Endothelial cell of umbilical vein (primary cell): Measurements from ENCODE around the gene INSC. TPM values are rescaled to one million over a fixed set of nuclear protein-coding genes. Genes with fewer than 3 reads are reported as not detected.

Experiments used
- BruUV-seq: library from RNA; stranded (reverse); fragments of 400-500 nt; replicated peaks from 2 replicates; lab custom pipeline; 2021; lab: Mats Ljungman, UMichigan
- CTCF ChIA-PET: fragments of 300-600, 350-600 bp; sonication (Branson Sonifier 250); formaldehyde crosslinking; loops from one replicate; lab custom pipeline; 2021; ENCODE audit warnings: antibody characterized with exemption, inconsistent platforms; lab: Charles Lee
- POLR2A ChIA-PET: fragments of 300-600, 350-600 bp; sonication (Branson Sonifier 250); formaldehyde crosslinking; loops from one replicate; lab custom pipeline; 2021; ENCODE audit warnings: antibody characterized with exemption, inconsistent platforms; lab: Charles Lee
- DNase-seq: peaks from one replicate; pipeline ENCODE4 v3.0.0-alpha.2; 2011; ENCODE audit warnings: low read depth, low spot score
- FAIRE-seq: peaks from 2 replicates; lab custom pipeline; 2011; peaks lifted over from hg19 to GRCh38; lab: Jason Lieb, UNC
- H2AFZ ChIP-seq: 2 replicates; pipeline ENCODE4 v1.6.0; 2012; ENCODE audit warnings: low read depth, low read length, control low read depth, inconsistent platforms
- H3K27ac ChIP-seq: 2 replicates; pipeline ENCODE4 v1.5.1; 2011; ENCODE audit warnings: low read depth, mild to moderate bottlenecking, control low read depth, low read length, moderate library complexity; ENCODE audit not compliant: insufficient read depth
- H3K27me3 ChIP-seq, 2 experiments: 2 replicates each; pipeline versions ENCODE4 v1.6.0 to v1.6.1; 2011; ENCODE audit warnings: low read length in 2 of 2, mixed read lengths in 1 of 2; ENCODE audit not compliant: control insufficient read depth in 2 of 2, insufficient read depth in 2 of 2
- H3K36me3 ChIP-seq, 2 experiments: 2 replicates in 1 of 2; 3 replicates in 1 of 2; pipeline ENCODE4 v1.5.1; 2011; ENCODE audit warnings: low read length in 2 of 2, mild to moderate bottlenecking in 1 of 2, moderate library complexity in 1 of 2; ENCODE audit not compliant: control insufficient read depth in 2 of 2, insufficient read depth in 2 of 2; ENCODE audit errors: extremely low read depth in 1 of 2
- H3K4me1 ChIP-seq: 3 replicates; pipeline ENCODE4 v1.5.1; 2011; ENCODE audit warnings: mild to moderate bottlenecking, low read length; ENCODE audit not compliant: control insufficient read depth, insufficient read depth; ENCODE audit errors: extremely low read depth
- H3K4me2 ChIP-seq: 2 replicates; pipeline ENCODE4 v1.6.1; 2011; ENCODE audit warnings: low read length, control low read depth, mixed read lengths; ENCODE audit not compliant: insufficient read depth
- H3K4me3 ChIP-seq, 3 experiments: fragments of 200-600 bp in 1 of 3; sonication (generic), shearing (Covaris generic) in 1 of 3; replicated peaks in 1 of 3; 2 replicates each; pipeline ENCODE4 v1.5.1; 2011 to 2016; ENCODE audit warnings: control low read depth in 3 of 3, low read length in 3 of 3, mild to moderate bottlenecking in 2 of 3, inconsistent platforms in 1 of 3, low read depth in 1 of 3, moderate library complexity in 1 of 3; ENCODE audit not compliant: insufficient read depth in 1 of 3
- H3K79me2 ChIP-seq: 2 replicates; pipeline ENCODE4 v1.6.0; 2012; ENCODE audit warnings: low read length, inconsistent platforms; ENCODE audit not compliant: control insufficient read depth, insufficient read depth
- H3K9ac ChIP-seq: replicated peaks from 2 replicates; pipeline ENCODE3; 2011; ENCODE audit warnings: low read length, control low read depth; ENCODE audit not compliant: insufficient read depth; ENCODE audit errors: extremely low read depth
- H3K9me1 ChIP-seq: replicated peaks from 3 replicates; pipeline ENCODE4 v1.6.0; 2011; ENCODE audit warnings: mild to moderate bottlenecking, low read length; ENCODE audit not compliant: control insufficient read depth, insufficient read depth; ENCODE audit errors: extremely low read depth
- H3K9me3 ChIP-seq: replicated peaks from 2 replicates; pipeline ENCODE4 v1.5.1; 2012; ENCODE audit warnings: low read length, inconsistent platforms; ENCODE audit not compliant: control insufficient read depth, insufficient read depth
- H4K20me1 ChIP-seq: replicated peaks from 2 replicates; pipeline ENCODE3; 2011; ENCODE audit warnings: mild to moderate bottlenecking, low read length; ENCODE audit not compliant: control insufficient read depth, insufficient read depth; ENCODE audit errors: extremely low read depth
- EZH2 ChIP-seq: IDR thresholded peaks from 2 replicates; pipeline ENCODE4 v1.6.1; 2012; ENCODE audit warnings: borderline replicate concordance, low read depth, mild to moderate bottlenecking, moderate library complexity, low read length, inconsistent platforms; ENCODE audit not compliant: severe bottlenecking
- FOS ChIP-seq: IDR thresholded peaks from 2 replicates; pipeline ENCODE4 v1.6.1; 2011; ENCODE audit warnings: mild to moderate bottlenecking, low read length, moderate library complexity, borderline replicate concordance; ENCODE audit not compliant: insufficient read depth
- GATA2 ChIP-seq: IDR thresholded peaks from 2 replicates; pipeline ENCODE4 v1.7.0; 2011; ENCODE audit warnings: low read depth, mild to moderate bottlenecking, moderate library complexity, mixed read lengths, low read length; ENCODE audit not compliant: insufficient read length, insufficient read depth
- JUN ChIP-seq: IDR thresholded peaks from 2 replicates; pipeline ENCODE4 v1.6.1; 2011; ENCODE audit warnings: borderline replicate concordance, low read depth; ENCODE audit not compliant: insufficient read length, insufficient read depth
- MYC ChIP-seq: IDR thresholded peaks from one replicate; pipeline ENCODE4 v1.6.1; 2011; ENCODE audit warnings: mild to moderate bottlenecking, low read depth, low read length
- POLR2A ChIP-seq: IDR thresholded peaks from 2 replicates; pipeline ENCODE4 v1.6.1; 2012; ENCODE audit warnings: low read depth, mild to moderate bottlenecking, control low read depth, low read length
- POLR2AphosphoS5 ChIP-seq: IDR thresholded peaks from 2 replicates; pipeline ENCODE4 v1.6.1; 2012; ENCODE audit warnings: low read depth, mild to moderate bottlenecking, control low read depth, low read length, moderate library complexity; ENCODE audit not compliant: insufficient read depth
- dilution Hi-C: fragments of 300-500 bp; cut with MboI; formaldehyde crosslinking; loops from one replicate; pipeline ENCODE4 v1.15.0; 2019; ENCODE audit warnings: low sequenced_read_pairs; ENCODE audit not compliant: extremely low pct_ligation_motif_present
- intact Hi-C: fragments of 100-400 bp; cut with micrococcal nuclease; formaldehyde crosslinking; loops from one replicate; pipeline ENCODE4 v1.10.0; 2022
- polyA plus RNA-seq, 4 experiments: library from polyadenylated mRNA; depleted of rRNA in 3 of 4; stranded (reverse) in 3 of 4; unstranded in 1 of 4; fragments of >200 nt; gene quantifications; 2 replicates each; pipeline versions ENCODE4 v1.2.1 to v1.2.3, GENCODE V29; 2011 to 2012; ENCODE audit warnings: missing spikeins in 1 of 4
- total RNA-seq: library from RNA; stranded (reverse); gene quantifications from 2 replicates; pipeline ENCODE4 v1.2.3, GENCODE V29; 2021
- TF ChIP-seq, protein P1 (sequence below): IDR thresholded peaks from 2 replicates; pipeline ENCODE4 v1.6.1; 2011; ENCODE audit not compliant: insufficient read depth, insufficient read length
- TF ChIP-seq, protein P2 (sequence below), 2 donors: IDR thresholded peaks; 1 replicate in 1 of 2; 2 replicates in 1 of 2; pipeline ENCODE4 v1.5.1; 2011; ENCODE audit warnings: low read length in 2 of 2, mild to moderate bottlenecking in 2 of 2, moderate library complexity in 2 of 2, control low read depth in 1 of 2, inconsistent platforms in 1 of 2, low read depth in 1 of 2; ENCODE audit not compliant: insufficient read depth in 1 of 2; ENCODE audit errors: extremely low read depth in 1 of 2

The INSC gene
- total and polyA plus RNA-seq, 2 donors (not counting 3 experiments of a cell fraction or from before 2014, with no cell fraction given): not detected

DNA sequence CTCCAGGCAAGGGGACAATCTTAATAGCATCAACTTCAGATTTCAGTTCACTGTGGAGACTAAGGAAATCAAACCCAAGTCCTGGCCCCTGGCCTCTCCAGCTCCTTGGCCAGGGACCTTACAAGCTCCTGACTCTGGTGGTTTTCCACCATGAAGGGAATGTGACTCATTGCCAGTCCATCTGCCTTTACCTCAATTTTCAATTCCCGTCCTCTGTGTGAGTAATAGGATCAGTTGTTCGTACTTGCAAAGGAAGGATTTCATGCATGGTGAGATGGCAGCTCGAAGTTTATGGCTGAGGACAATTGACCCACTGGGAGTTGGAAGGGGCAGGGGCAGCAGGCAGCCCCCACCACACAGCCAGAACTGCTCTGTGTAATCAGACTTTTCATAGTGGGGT lies 42.5 kb downstream of the INSC start:
- no peaks in the 10 kb centered on the region for H3K36me3 ChIP-seq
- H3K4me3 ChIP-seq: no peak overlapping the region
- H3K79me2 ChIP-seq: no peaks in the 10 kb centered on the region
- CTCF ChIA-PET: no interaction called here
- H3K4me2 ChIP-seq: no peak overlapping the region
- no peaks in the 10 kb centered on the region for H4K20me1 ChIP-seq
- no peaks in the 10 kb centered on the region for H3K4me1 ChIP-seq
- no peak for FAIRE-seq
- intact Hi-C loops (no loop called here), dilution Hi-C loops (no loop called here)
- H3K9me3 ChIP-seq: no peaks in the 10 kb centered on the region
- H3K9me1 ChIP-seq: no peaks in the 10 kb centered on the region
- no TSS peak for BruUV-seq
- H3K9ac ChIP-seq: no peak overlapping the region
- H3K27ac ChIP-seq: no peak overlapping the region
- no peak for DNase-seq
- H2AFZ ChIP-seq: no peak overlapping the region
- H3K27me3 ChIP-seq: no peaks in the 10 kb centered on the region
- POLR2A ChIA-PET: no interaction called here
- TF ChIP-seq, protein P1, sequence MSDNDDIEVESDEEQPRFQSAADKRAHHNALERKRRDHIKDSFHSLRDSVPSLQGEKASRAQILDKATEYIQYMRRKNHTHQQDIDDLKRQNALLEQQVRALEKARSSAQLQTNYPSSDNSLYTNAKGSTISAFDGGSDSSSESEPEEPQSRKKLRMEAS: no peak
- TF ChIP-seq FOS (no peak), EZH2 (no peak), MYC (no peak), GATA2 (no peak), JUN (no peak), POLR2A (no peak), POLR2AphosphoS5 (no peak)
- TF ChIP-seq, protein P2, sequence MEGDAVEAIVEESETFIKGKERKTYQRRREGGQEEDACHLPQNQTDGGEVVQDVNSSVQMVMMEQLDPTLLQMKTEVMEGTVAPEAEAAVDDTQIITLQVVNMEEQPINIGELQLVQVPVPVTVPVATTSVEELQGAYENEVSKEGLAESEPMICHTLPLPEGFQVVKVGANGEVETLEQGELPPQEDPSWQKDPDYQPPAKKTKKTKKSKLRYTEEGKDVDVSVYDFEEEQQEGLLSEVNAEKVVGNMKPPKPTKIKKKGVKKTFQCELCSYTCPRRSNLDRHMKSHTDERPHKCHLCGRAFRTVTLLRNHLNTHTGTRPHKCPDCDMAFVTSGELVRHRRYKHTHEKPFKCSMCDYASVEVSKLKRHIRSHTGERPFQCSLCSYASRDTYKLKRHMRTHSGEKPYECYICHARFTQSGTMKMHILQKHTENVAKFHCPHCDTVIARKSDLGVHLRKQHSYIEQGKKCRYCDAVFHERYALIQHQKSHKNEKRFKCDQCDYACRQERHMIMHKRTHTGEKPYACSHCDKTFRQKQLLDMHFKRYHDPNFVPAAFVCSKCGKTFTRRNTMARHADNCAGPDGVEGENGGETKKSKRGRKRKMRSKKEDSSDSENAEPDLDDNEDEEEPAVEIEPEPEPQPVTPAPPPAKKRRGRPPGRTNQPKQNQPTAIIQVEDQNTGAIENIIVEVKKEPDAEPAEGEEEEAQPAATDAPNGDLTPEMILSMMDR (IDR thresholded peaks at IDR 0.05; ENCODE audit: extremely low read depth in 1 of 2, insufficient read depth in 1 of 2, low read depth in 1 of 2, low read length in 2 of 2): no peak
